Cerebellar cortex (tissue), 1 donor: ENCODE data around the gene ZNF185.
"Not testable (repeated sequence)": the region's sequence is repeated elsewhere in the genome, so short reads cannot be mapped to it uniquely, and the experiment has no call there.

ENCODE experiments used
- DNase-seq: peaks from one replicate; pipeline ENCODE4 v3.0.0-alpha.2; 2015; ENCODE audit warnings: low spot score

The ZNF185 gene

DNA sequence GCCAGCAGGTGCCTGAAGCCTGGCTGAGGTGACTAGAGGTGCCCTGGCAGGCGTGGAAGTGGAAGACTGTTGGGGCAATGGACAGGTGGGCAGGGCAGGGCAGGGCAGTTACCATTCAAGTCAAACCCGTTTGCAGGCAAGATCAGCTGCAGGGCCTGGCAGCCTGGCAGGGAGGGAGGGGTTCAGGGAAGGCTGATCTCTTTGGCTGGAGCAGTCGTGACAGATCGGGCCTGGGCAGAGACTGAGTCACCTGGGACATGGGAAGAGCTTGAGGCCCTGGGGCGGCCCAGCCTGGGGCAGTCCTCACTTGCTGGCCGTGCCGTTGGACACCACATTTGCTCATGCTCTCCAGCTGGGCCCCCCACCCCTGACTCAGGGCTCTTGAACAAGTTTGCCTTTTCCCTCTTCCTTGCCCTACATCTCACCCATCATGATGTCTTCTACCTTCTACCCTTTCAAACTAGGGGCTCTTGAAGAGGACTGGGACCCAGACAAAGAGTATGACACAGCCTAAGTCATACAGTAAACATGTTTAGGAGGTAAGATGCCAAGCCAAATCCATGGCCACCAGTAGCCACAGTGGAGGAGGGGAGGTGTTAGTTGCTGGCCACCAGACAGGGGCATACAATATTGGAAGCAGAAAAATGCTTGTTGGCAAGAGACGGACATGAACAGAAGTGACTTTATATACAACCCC lies 2.0 kb upstream of the ZNF185 start:
- DNase-seq, result no peak

DNA sequence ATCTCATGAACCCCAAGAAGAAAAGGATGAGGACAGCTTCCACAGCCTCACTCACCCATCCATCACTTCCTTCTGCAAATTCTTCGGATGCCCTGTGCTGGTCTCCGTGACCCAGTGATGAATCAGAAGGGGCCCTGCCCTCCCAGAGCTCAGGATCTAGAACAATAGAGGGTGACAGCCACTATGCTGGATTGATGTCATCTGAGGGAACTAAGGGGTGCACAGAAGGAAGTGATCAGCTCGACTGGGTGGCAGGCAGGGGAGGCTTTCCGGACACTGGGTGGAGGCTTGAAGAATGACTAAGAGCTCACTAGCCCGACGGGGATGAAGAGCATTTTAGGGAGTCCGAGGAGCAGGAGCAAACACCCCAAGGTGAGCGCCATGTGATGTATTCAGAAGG lies 1.4 kb upstream of the ZNF185 start:
- no peak for DNase-seq

DNA sequence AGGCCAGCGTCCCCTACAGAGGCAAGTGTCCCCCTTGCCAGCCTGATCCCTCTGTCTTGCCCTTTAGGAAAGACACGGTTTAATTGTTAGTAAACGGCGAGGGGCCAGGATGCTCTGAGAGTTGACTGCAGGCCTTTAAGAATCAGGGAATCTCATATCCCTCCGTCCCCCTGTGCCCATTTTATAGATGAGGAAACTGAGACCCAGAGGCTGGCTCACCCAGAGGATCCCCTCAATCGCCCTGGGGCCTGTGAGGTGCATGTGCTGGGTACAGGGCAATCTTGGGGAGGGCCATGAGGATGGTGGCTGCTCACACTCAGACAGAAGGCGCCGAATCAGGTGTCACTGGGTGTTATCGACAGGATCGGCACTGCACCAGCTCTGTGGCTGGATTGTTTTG lies 575 bp downstream of the ZNF185 start:
- no peak for DNase-seq

DNA sequence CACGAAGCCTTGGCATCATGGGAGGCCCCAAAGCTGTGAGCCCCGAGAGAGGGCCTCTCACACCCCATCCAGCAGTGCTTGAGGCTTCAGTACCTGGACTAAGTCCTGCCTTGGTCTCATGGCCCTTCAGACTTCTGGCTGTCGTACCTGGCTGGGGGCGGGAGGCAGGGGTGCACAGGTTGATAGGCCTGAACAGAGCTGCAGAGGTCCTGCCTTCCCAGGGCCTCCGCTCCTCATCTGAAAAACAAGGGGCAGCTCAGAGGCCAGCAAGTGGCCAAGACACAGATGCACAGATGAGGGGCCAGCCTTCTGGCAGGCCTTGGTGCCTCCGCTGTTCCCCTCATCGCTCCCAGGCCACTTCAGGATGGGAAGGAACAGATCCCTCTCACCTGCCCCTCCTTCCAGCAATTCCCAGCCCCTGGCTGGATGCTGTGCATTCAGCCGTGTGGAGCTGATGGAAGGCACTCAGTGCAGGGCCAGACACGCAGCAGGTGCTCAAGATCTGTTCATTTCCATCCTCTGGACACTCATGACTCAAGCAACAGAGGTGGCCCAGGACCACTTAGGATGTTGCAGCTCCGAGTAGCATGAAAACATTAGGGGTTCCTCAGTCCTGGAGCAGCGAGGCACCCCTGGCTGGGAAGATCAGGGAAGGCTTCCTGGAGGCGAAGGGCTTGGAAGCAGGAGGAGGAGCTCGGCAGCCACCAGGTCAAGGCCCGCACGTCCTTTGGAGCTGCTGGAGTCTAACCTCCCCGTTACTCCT lies 1.4 kb downstream of the ZNF185 start:
- DNase-seq, result no peak

DNA sequence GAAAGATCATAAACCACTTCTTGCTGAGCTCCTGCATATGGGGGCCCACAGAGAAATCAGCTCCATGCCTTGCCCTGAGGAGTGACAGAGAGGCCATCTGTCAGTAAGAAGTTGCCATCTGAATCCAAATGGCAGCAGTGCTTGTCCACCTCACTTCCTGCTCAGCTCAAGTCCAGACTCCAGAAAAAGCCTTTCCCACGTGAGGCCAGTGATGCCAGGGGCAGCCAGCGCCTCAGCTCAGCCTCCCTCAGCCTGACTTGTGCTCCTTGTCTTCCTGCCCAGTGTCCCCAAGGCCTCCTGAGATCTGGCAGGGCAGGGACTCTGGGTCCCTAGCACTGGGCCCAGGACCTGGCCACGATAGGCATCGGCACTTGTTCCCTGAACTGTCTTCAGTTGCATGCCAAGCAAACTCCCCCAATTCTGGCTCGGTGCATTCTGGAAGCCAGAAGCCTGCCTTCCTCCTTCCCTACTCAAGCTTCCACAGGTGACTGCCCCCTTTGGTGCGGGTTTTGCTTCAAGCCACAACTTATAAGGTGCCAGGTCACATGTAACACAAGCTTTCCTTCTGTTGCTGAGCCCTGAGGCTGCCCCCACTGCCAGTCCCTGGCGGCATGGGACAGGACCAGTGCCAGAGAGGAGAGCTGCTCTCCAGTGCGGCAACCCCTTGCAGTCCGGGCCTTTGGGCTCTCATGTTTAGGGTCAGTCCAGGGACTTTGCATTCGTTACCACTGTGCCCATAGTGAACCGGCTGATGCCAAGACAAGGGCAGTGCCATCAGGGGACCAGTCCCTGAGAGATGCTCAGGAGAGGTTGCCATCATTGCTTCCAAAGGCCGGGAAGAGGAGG lies 2.2 kb downstream of the ZNF185 start:
- DNase-seq, result peak; percentile 68

DNA sequence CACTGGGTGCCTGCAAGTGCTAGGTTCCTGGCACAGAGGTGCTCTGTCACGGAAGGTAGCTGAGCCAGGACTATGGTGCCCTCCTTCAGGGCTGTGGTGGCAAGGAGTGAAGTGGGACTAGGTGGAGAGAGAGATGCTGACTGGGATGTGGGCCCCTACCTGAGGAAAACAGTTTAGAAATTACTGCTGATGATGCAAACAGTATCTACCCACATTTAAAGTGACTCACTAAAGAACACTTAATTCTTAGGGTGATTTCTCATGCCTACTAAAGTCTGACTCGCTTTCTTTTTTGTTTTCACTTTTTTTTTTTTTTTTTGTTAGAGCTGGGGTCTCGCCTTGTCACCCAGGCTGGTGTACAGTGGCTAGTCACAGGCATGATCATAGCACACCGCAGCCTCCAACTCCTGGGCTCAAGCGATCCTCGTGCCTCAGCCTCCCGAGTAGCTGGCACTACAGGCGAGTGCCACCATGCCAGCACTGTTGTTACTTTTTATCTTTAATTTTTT lies 3.1 kb downstream of the ZNF185 start:
- DNase-seq, result no peak

DNA sequence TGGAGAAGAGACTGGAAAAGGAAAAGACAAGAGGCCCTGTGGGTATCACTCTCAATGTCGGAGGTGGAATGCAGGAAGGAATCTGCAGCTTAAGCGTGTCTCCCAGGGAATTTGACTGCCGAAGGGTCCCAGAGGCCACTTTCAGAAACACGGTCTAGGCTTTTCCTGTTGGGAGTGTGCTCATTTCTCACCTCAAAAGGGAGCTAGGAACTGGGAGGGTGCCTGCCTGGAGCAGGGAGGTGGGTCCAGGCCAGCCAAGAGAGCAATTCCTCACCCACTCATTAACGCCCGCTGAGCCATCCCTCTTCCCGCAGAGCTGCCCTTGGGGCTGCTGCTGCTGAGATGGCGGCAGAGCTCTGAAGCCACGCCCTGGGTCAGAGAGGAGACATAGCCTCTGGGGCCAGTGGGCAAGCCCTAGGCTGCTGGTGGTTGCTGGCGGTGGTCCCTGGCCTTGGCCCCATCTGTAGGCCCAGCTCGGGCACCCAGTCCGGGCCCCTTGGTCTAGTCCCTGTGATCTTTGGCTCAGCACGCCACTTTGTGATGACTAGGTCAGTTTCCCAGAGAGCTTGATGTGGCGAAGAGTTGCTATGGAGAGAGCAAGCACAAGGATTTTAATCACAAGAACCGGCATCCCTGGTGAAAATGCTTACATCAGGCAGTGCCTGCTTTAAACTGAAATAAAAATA lies 4.1 kb downstream of the ZNF185 start:
- DNase-seq, result no peak

DNA sequence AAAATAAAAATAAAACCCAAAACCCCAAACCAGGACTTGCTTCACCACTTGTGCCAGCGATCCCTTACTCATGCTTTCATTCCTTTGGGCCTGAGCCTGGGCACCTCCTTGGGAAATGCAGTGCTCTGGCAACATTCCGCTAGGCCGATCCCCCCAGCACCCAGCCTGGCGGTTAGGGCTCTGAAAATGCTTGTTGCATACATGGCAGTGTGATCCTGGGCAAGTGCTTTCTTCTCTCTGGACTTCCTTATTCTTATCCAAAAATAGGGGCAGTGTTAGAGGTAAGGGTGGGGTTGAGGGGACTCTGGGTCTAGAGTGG lies 4.6 kb downstream of the ZNF185 start:
- DNase-seq, result no peak

DNA sequence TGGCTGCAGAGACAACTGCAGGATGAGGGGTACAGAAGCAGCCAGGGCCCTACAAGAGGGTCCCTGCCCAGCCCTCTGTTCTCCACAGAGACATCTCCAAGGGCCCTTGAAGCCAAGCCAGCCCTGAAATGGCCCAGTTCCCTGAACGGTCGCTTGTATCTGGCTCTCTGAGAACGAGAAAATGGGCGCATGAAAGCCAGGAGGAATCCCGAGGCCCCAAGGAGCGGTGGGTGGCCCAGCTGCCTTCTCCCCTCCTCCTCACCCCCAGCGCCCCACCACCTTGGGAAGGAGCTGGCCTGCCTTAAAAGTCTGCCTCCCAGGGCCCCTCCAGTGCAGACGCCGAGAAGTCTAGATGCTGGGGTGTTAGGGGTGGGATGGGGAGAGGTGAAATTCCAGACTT lies 5.7 kb downstream of the ZNF185 start:
- DNase-seq, result no peak

DNA sequence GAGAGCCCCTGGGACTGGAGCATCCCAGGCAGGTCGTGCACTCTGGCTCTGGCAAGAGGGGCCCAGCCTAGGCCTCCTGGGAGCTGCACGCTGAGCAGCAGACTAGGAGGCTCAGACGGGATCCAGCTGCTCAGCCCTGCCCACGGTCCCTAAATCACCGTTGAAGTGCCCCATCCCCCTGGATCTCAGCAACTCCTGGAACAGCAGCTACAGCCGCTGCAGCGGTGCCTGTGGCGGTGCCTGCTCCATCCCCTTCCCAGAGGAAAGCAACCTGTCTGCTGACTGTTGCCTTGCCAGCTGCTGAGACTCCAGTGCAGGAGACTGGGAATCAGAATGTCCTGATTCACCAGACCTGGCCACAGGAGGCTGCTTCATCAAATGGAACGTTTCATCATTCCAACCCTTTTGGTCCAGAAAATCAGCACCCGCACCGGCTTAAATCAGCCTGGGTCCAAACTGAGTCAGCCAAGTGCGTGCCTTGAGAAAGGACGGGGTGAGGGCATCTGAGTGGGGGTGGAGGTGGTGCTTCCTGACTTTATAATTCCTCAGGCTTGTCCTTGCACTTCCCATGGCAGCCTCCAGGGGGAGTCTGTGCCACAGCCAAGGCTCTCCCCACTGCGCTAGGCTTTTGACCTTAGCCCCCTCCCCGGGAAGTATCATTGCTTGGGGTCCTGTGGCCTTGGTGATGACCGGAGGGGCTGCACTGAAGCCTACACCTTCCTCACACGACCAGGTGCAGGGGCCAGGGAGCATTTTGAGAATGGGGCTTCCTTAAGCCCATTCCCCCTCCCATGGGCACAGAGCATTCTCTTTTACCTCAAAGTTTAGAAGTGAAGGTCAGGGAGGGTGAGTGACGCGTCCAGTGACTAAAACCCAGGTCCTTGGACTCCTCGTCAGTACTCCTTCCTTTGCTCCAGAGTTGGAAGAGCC lies 6.5 kb downstream of the ZNF185 start:
- DNase-seq, result no peak

DNA sequence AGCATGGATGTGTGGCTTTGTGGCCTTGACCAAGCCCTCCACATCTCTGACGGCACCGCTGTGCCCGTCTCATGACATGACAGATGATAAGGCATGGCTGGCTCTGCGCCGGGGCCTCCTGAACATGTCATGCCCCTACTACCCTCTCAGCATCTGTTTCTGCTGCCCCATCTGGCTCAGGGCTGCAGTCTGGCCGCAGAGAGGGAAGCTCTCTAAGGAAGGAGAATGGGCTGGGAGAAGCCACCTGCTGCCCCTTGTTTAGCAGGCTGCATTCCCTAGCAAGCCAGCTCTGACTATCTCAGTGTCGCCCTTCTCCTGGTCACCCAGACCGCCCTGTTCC lies 7.2 kb downstream of the ZNF185 start:
- no peak for DNase-seq

DNA sequence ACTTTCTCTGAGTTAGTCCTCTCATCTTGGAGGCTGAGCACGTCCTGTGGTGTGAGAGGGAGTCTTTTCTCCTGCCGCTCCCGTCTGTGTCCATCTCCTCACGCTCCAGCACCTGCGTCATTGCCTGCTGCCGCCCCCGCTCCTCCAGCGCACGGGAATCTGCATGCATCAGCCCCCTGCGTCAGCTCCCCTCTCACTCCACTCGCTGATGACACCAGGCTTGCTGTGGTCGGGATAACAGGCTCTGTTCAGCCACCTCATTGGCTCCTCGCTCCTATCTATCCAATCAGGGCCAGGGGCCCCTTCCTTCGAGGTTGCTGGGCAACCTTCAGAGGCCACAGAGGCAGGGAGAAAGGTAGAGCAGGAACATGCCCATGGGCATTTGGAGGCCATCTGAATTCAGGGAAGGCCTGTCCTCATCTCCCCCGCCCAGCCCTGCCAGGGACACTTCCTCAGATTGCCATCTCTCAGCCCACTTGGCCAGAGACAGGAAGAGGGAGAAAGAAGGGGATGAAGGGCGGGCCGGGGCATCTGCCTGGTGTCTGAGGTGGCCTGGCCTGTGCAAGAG lies 9.3 kb downstream of the ZNF185 start:
- DNase-seq, result peak; percentile 36

DNA sequence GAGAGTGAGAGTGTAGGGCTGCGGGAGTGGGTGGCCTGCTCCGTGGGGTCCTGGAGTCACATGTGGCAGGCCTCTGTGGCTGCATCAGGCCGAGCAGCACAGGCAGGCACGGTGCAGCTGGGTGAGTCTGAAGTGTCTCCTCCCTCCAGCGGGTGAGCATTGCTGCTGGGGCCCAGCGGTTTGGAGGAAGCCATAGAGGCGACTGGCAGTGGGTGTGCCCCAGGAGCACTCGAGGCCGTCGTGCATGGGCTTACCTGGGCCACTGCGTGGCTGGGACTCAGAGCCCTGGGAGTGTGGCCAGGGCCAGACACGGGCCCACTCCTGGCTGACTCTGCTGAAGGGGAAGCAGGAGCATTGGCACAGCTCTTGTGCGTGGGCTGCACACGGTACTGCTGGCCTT lies 10.6 kb downstream of the ZNF185 start:
- no peak for DNase-seq

DNA sequence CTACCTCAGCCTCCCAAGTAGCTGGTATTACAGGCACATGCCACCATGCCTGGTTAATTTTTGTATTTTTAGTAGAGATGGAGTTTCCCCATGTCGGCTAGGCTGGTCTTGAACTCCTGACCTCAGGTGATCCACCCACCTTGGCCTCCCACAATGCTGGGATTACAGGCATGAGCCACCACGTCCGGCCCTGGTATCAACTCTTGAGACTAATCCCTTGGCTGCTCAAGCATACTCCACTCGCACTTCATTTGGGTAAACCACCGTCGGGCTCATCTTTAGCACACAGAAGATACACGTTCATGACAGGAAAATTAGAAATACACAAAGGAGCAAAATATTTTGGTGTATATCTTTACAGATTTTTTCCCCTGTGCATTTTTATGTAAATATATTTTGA lies 12.2 kb downstream of the ZNF185 start:
- DNase-seq, result not testable (repeated sequence)

DNA sequence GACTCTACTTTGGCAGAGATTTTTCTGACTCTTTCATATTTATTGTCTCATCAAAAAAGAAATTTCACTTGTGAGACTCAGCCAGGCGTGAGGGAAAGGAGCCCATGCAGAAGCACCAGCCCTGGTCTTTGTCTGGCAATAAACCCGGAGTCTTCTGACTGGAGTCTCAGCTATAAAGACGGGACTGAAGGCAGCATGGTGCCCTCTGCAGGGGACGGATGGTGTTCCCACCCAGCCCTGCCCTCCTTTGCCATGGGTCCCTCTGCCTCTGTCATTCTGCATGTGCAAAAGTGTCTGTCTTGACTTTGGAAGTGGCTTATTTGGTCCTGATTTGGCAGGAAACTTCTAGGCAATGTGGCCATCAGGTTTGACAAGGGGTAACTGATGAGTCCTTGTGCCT lies 14.2 kb downstream of the ZNF185 start:
- DNase-seq, result no peak

DNA sequence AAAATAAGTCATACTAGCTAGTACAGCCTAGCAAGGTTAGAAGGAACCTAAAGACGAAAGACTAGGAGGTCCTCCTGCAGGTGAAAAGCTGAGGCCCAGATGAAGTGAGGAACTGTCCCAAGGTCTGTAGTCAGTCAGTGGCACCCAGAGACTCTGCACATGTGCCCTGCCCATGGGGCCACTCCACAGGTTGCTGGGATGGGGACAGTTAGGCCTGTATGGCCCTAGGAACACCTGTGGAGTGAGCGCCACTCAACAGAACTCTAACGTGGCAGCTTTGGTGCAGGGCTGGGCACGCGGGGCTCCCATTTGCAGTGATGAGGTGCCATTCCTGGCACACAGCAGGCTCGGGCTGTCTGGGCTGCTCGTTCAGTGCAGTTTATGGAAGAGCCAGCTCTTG lies 14.8 kb downstream of the ZNF185 start:
- no peak for DNase-seq

DNA sequence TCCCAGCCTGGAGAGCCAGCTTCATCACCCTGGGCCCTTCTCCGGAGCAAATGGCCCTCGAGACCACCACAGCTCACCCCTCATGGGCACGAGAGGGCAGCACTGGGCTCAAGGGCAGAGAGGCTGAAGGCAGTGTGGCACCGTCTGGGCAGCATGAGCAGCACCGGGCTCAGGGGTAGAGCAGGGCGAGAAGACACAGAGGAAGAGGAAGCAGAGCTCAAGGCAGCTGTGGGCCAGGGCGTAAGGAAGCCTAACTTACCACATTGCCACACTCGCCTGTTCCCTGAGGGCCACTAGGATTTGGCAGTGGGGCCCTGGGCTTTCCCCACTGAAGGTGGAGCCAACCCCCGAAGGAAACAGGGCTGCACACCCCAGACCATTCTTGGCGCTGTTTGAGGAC lies 15.5 kb downstream of the ZNF185 start:
- no peak for DNase-seq

DNA sequence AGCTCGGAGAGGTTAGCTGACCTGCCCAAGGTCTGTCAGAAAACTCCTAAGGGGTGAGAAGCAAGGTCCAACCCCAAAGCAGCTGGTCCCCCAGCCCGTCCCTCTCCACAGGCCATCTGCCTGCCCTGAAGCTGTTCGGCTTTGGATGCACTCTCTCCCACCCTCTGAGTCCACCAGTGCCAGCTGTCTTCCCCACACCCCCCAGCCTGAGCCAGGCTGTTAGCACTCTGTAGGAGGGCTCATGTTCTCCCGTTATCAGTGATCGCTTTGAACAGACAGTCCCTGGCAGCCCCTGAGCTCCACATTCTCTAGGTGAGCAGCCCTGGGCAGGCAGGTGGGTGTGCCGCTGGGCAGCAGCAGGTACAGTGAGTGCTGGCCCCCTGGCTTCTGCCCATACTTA lies 16.0 kb downstream of the ZNF185 start:
- DNase-seq, result no peak

DNA sequence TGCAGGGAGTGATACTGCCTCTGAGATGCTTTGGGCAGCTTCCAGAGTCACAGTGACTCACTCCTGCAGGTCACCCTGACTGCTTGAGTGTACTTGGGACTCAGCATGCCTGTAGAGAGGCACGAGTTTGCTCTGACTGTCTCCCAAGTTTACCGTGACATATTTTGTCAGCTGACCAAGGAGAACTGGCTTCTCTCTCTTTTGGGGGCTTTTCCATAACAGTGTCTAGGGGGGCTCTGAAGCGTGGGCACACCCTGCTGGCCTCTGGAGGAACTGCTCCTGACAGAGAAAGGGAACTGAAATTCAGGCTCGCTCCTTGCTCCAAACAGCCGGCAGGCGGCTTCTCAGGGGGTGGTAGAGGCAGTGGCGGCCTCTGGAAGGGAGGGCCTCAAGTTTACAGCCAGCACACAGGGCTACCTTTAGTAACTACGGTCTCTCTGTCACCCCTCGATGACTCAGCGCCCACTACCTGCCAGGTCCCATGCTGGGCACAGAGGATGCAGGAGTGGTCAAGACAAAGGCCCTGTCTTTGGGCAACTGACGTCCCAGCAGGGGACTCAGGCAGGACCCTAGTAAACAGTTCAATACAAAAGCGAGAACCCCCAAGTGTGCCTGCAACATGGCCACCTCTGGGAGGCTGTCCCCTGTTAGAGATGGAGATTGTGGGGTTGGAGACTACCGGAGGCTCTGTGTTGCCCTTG lies 17.8 kb downstream of the ZNF185 start:
- no peak for DNase-seq
